HepG2 (cell line): ENCODE results near the gene PEX11B. TPM values are rescaled to one million over a fixed set of nuclear protein-coding genes. Genes with fewer than 3 reads are reported as not detected.
A peak's percentile ranks its signal among the peaks of the same experiment; 100 is the strongest.

Experiments
- ARNT ChIP-seq: fragments of 450-650 bp; IDR thresholded peaks from 2 replicates; pipeline ENCODE4 v1.6.1; 2017
- FOXO1 ChIP-seq: sonication (generic); formaldehyde crosslinking; IDR thresholded peaks from 2 replicates; pipeline ENCODE4 v1.4.0; 2020; ENCODE audit warnings: missing genetic modification reagents
- FUBP1 ChIP-seq: sonication (generic); formaldehyde crosslinking; IDR thresholded peaks from 2 replicates; pipeline ENCODE4 v1.5.1; 2020; ENCODE audit warnings: missing genetic modification reagents, mild to moderate bottlenecking, borderline replicate concordance
- HMGXB4 ChIP-seq, 2 experiments: sonication (generic) in 1 of 2; formaldehyde crosslinking in 1 of 2; IDR thresholded peaks; 2 replicates each; pipeline versions ENCODE4 v1.4.0 to v1.6.1; 2018 to 2020; ENCODE audit warnings: missing genetic modification reagents in 2 of 2, borderline replicate concordance in 1 of 2, low read depth in 1 of 2, mild to moderate bottlenecking in 1 of 2, missing biosample characterization in 1 of 2
- HOXA3 ChIP-seq: sonication (generic); formaldehyde crosslinking; IDR thresholded peaks from 2 replicates; pipeline ENCODE4 v1.5.0; 2020; ENCODE audit warnings: missing genetic modification reagents
- HOXD1 ChIP-seq: sonication (generic); formaldehyde crosslinking; IDR thresholded peaks from 2 replicates; pipeline ENCODE4 v1.5.0; 2020; ENCODE audit warnings: missing genetic modification reagents
- KDM1A ChIP-seq: IDR thresholded peaks from 2 replicates; pipeline ENCODE4 v1.6.1; 2016; ENCODE audit warnings: missing compliant biosample characterization
- MIER3 ChIP-seq: IDR thresholded peaks from 2 replicates; pipeline ENCODE4 v1.6.1; 2016; ENCODE audit warnings: missing compliant biosample characterization, borderline replicate concordance
- NCOA1 ChIP-seq: sonication (generic); formaldehyde crosslinking; IDR thresholded peaks from 2 replicates; pipeline ENCODE4 v1.9.0; 2021; ENCODE audit warnings: missing genetic modification reagents
- SIX1 ChIP-seq: sonication (generic); formaldehyde crosslinking; IDR thresholded peaks from 2 replicates; pipeline ENCODE4 v1.4.0; 2020; ENCODE audit warnings: missing genetic modification reagents, borderline replicate concordance
- THAP8 ChIP-seq: sonication (generic); formaldehyde crosslinking; IDR thresholded peaks from 2 replicates; pipeline ENCODE4 v1.5.1; 2020; ENCODE audit warnings: missing genetic modification reagents, mild to moderate bottlenecking, borderline replicate concordance
- ZNF407 ChIP-seq: sonication (generic); formaldehyde crosslinking; IDR thresholded peaks from one replicate; pipeline ENCODE4 v1.5.1; 2020; ENCODE audit warnings: mild to moderate bottlenecking, missing genetic modification reagents; ENCODE audit errors: not compliant biosample characterization
- ZNF547 ChIP-seq: sonication (generic); formaldehyde crosslinking; IDR thresholded peaks from 2 replicates; pipeline ENCODE4 v1.5.1; 2020; ENCODE audit warnings: mild to moderate bottlenecking, missing genetic modification reagents
- ZNF780A ChIP-seq: sonication (generic); formaldehyde crosslinking; IDR thresholded peaks from 2 replicates; pipeline ENCODE4 v1.8.0; 2022; ENCODE audit warnings: mild to moderate bottlenecking, missing genetic modification reagents, moderate library complexity
- ZNF784 ChIP-seq: sonication (generic); formaldehyde crosslinking; IDR thresholded peaks from 2 replicates; pipeline ENCODE4 v1.5.1; 2020; ENCODE audit warnings: missing genetic modification reagents, mild to moderate bottlenecking, borderline replicate concordance
- polyA plus RNA-seq, 8 experiments: library from polyadenylated mRNA; depleted of rRNA in 3 of 8; stranded (reverse) in 7 of 8; unstranded in 1 of 8; fragments of >200 nt; fragmentation: Illumina TruSeq in 4 of 8; extraction: Trizol in 4 of 8; gene quantifications; 2 replicates each; pipeline versions ENCODE4 v1.2.1 to v1.2.3, GENCODE V29; 2011 to 2016; ENCODE audit warnings: low read depth in 4 of 8, missing spikeins in 1 of 8, mixed read lengths in 1 of 8; ENCODE audit not compliant: insufficient read depth in 1 of 8
- total RNA-seq, 5 experiments: library from RNA; depleted of rRNA; stranded (reverse); fragments of >200 nt; fragmentation: Illumina TruSeq; extraction: Trizol; gene quantifications; 2 replicates each; pipeline ENCODE4 v1.2.3, GENCODE V29; 2016; ENCODE audit warnings: low read depth in 1 of 5

Gene PEX11B
- total and polyA plus RNA-seq, 2 of the 13 experiments (the other 11 are each of a cell fraction or from before 2014, with no cell fraction given), result 21.6 to 48.4 TPM

GRCh38 chr1:145918144-145918991, at the start of gene PEX11B (continued):
- no peak for TF ChIP-seq ZNF407 (CRISPR knock-in tag)
- peak; percentile 57; the same call in 1 of the 2 replicates for TF ChIP-seq HOXA3 (CRISPR knock-in tag)
- TF ChIP-seq THAP8 (CRISPR knock-in tag), result no peak
- TF ChIP-seq MIER3 (CRISPR knock-in tag), result no peak
- TF ChIP-seq HOXD1 (CRISPR knock-in tag), result no peak
- no peak for TF ChIP-seq ZNF780A
- TF ChIP-seq ARNT, result no peak
- no peak for TF ChIP-seq SIX1 (CRISPR knock-in tag)
- TF ChIP-seq FUBP1 (CRISPR knock-in tag), result no peak
- TF ChIP-seq ZNF784, result no peak
- TF ChIP-seq NCOA1 (CRISPR knock-in tag), result no peak
- TF ChIP-seq HMGXB4 (CRISPR knock-in tag; IDR thresholded peaks at IDR 0.05; ENCODE audit: borderline replicate concordance in 1 of 2, low read depth in 1 of 2), result peak; percentile 18 to 51; a peak in 1 of 4 replicates
- TF ChIP-seq KDM1A, result no peak
- TF ChIP-seq ZNF547 (CRISPR knock-in tag), result peak; percentile 69; the same call in 1 of the 2 replicates
- TF ChIP-seq FOXO1 (CRISPR knock-in tag), result no peak
